GM21423 (cell line): ENCODE measurements around the gene RAPGEF1.
"Not testable (repeated sequence)": the region's sequence is repeated elsewhere in the genome, so short reads cannot be mapped to it uniquely, and the experiment has no call there.

Experiments
- ATAC-seq: cut with Tn5 transposase; IDR thresholded peaks from one replicate; pipeline ENCODE4 v1.9.1; 2021; ENCODE audit warnings: mild to moderate bottlenecking, moderate library complexity; ENCODE audit not compliant: unreplicated experiment

The RAPGEF1 gene

DNA sequence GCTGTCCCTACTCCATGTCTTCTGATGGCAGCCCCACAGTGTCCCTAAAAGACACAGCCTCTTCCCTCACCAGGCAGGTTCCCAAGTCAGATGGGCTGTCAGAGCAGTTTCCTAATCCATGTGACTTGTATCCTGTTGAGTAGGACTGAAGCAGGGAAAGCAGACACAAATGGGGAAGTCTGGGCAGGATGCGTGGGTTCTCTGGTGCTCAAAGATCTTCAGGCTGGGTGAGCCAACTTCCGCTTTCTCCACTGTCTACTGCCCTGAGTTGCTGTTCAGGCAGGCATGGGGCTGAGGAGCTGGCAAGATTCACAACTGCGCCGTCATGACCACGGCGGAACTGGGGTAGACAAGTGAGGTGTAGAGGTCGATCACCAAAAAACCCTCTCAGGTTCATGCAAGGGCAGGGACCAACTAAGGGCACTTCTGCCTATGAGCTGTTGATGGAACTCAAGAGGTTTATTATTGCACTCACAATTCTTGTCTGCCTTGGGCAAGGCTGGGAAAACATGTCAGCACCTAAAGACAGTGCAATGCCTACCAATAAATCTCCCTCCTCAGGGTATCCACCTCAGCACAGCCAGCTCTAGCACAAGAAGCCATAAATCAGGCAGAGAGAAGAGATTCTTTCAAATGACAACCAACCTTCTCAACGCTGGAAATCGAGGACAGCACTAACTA lies 83.4 kb downstream of the RAPGEF1 start:
- peak; percentile 75 for ATAC-seq

GRCh38 chr9:131654369-131654768 lies 85.5 kb downstream of the RAPGEF1 start:
- not testable (repeated sequence) for ATAC-seq

GRCh38 chr9:131651599-131651998 lies 88.3 kb downstream of the RAPGEF1 start:
- no peak for ATAC-seq

- no peak for ATAC-seq
Measured at GRCh38 chr9:131651160-131651559, 88.7 kb downstream of the RAPGEF1 start.

DNA sequence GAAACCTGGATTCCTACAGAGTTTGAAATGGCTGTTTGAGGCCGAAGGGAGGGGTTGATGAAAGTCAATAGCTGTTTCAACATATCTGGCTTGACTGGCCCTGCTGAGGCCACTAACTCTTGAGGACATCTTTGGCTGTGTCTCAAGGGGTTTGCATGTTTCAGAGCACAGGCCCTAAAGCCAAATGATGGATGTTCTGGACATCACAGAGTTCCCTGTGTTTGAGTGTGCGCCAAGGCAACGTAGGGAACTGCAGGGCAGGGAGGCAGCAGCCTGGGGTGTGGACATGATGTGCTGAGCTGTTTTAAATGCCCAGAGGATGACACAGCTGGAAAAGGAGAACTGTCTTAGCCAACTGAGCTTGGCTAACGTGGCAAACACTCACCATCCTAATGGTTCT lies 89.6 kb downstream of the RAPGEF1 start:
- no peak for ATAC-seq

GRCh38 chr9:131649646-131650045 lies 90.2 kb downstream of the RAPGEF1 start:
- no peak for ATAC-seq

DNA sequence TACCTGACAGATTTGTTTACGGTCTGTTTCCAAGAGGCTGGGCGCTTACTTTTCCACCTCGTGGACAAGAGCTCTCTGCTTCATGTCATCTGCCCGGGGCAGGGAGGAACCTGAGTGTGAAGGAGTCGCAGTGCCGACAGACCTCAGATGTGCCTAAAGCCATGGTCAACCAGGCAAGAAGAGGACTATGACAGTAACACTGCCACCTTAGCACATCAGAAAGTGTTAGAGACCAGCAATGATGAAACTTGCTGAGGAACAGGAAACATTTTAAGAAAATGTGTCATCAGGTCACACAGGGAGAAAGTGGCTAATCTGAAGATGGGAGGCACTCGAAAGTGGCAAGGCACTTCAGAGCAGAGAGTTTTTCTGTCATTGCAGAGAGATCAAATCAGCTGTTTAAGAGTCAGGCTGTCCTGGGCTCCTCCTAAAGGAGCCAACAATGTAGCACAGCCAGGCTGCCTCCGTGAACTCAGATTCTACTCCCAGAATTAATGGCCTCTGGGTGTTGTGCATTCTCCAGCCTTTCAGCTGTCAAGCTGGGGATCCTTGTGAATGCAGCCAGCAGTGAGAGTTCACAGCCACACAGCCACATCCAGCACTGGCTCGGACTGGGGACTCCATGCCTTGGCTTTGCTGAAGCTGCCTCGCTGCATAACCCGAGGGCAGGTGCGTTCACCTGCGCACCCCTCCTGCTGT lies 94.6 kb downstream of the RAPGEF1 start:
- ATAC-seq: peak; percentile 52

GRCh38 chr9:131642496-131643083 lies 97.3 kb downstream of the RAPGEF1 start:
- no peak for ATAC-seq

DNA sequence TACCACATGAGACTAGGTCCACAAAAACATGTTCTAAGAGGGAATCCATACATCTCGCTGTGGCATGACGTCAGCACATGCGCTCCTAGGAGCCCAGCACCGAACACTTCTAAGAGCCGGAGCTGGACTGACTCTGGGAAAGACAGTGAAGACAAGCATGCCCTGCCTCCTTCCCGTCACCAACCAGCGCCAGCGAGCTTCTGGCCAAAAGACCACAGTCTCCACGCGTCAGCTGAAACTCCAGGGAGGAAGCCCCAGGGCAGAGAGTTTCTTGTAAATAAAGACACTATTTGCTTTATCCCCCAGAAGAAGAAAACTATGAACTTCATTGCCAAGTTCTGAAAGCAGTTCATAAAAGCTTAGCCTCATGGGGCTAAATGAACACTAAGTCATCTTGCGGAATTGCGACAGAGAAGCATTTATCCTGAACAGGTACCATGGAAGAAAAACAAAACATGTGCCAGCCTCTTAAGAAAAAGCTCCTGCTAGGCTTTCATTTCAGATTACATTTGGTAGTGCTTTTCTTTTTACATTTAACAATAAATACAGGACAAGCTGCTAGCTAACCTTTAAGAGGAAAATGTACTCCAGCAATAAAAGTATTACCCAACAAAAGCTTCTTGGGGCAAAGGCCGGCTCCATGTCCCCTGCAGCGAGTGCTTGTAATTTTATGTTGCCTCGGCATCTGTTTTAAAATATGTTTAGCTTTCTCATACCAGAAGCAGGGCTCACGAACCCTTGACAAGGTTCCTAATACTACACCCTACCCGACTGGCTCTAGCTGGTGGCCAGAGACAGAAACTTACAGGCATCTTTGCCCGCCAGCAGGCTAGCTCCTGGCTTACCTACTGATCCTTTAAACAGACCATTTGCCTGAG lies 98.0 kb downstream of the RAPGEF1 start:
- no peak for ATAC-seq

- no peak for ATAC-seq
Measured at GRCh38 chr9:131640438-131641137, 99.3 kb downstream of the RAPGEF1 start.

DNA sequence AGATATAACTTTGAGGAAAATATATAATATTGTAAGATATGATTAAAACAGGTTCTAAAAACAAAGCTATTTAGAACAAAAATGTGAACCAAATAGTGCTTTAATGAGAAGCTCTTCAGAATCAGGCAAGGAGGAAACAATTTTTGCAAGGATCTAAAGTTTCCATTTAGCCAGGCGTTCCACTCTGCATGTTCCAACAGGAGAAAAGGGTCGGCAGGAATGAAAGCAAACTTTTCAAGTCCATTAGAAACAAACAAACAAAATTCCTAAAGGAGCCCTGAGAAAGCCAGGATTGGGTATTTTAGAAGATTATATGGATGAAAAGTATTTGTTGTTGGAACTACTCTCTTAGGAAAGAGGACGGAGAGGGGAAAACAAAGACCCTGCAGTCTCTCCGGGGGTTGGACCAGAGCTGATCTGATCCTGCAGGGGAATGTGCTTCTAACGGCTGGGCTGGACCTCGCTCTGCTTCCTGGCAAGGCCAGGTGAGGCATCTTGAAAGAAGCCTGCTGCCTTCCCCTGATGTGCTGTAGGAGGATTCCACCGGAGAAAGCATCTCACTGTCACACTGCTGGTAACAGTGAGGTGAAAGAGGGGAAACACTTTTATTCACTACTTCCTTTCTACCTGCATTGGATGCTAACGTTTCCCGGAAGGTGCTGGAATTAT lies 100.0 kb downstream of the RAPGEF1 start:
- ATAC-seq: no peak

DNA sequence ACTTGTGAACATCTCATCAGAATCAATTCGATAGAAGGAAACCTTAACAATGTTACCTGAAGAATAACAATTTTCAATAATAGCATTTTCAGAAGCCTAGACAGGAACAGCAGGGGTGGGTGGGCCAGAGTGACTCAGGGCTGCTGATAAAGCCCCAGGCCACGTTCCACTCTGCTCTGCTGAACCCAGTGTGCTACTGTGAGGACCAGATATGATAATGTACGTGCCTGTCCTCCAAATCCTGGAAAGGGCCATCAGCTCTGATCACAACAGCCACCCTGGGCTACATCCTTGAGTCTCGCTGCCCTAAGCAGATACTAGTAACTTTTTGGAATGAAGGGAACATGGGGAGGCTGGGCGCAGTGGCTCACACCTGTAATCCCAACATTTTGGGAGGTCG lies 103.3 kb downstream of the RAPGEF1 start:
- ATAC-seq: no peak

DNA sequence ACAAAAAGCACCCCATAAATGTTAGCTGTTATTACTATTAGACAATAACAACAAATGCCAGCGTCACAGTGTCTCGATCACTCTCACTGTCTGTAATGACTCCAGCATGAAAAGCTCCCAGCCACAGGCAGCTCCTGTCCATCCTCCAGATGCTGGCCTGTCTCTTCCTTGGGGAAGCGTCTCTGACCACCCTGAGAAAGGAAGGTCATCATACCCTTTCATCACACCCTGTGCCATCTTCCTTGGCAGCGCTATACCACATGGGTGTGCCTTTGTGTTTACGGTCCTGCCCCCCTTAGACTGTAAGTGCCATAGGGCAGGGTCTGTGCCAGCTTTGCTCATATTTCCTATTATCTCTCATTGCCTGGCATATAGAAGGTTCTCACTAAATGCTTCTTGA lies 104.0 kb downstream of the RAPGEF1 start:
- no peak for ATAC-seq

- no peak for ATAC-seq
Measured at GRCh38 chr9:131635285-131635684, 104.6 kb downstream of the RAPGEF1 start.

GRCh38 chr9:131633491-131634031 lies 106.3 kb downstream of the RAPGEF1 start:
- no peak for ATAC-seq

- no peak for ATAC-seq
Measured at GRCh38 chr9:131631306-131631705, 108.6 kb downstream of the RAPGEF1 start.

GRCh38 chr9:131630205-131630831 lies 109.6 kb downstream of the RAPGEF1 start:
- ATAC-seq: peak; percentile 36

DNA sequence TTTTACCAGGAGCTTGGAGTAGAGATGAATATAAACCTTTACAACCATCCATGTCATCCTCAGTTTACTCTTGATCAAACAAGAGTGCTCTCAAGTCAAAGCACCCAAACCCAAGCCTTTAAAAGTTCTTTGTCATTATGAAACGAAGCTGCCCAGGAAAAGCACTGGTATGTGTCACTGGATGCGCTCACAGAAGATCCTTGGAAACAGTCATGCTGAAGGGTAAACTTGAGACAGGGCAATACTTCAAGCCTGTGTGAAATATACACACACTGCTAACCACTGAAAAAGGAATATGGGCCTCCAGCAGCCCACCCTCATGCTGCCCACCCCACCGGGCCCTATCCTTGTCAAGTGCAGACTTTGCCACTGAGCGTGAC lies 110.1 kb downstream of the RAPGEF1 start:
- ATAC-seq: no peak

DNA sequence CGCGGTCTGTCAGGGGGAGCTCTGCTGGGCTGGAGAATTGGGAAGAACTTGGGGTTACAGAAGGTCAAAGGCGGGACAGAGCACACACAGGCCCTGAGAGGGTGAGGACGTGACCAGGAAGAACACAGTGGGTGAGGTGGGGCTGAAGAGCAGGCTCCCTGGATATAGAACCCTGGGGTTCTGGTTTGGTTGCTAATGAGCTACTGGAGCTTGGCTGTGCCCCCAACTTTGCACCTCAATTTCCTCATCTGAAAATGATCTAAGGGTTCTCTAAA lies 110.7 kb downstream of the RAPGEF1 start:
- ATAC-seq: no peak
